GM23248 (cell line): ENCODE results near the gene B2M. TPM values are rescaled to one million over a fixed set of nuclear protein-coding genes. Genes with fewer than 3 reads are reported as not detected.

Experiments used
- DNase-seq: peaks from one replicate; pipeline ENCODE4 v3.0.0-alpha.2; 2015
- H2AFZ ChIP-seq: fragments of 200-600 bp; sonication (generic); 2 replicates; pipeline ENCODE4 v1.6.1; 2016; ENCODE audit warnings: antibody characterized with exemption
- H3F3A ChIP-seq: fragments of 200-600 bp; sonication (generic); 2 replicates; pipeline ENCODE4 v1.6.1; 2016; ENCODE audit warnings: mild to moderate bottlenecking, antibody characterized with exemption, mixed run types; ENCODE audit not compliant: insufficient read depth
- H3K27ac ChIP-seq: fragments of 200-600 bp; sonication (generic); 2 replicates; pipeline ENCODE4 v1.5.1; 2016; ENCODE audit warnings: mild to moderate bottlenecking
- H3K27me3 ChIP-seq: fragments of 200-600 bp; sonication (generic); replicated peaks from 2 replicates; pipeline ENCODE4 v1.6.1; 2016; ENCODE audit warnings: mild to moderate bottlenecking; ENCODE audit not compliant: insufficient read depth
- H3K36me3 ChIP-seq: fragments of 200-600 bp; sonication (generic); 2 replicates; pipeline ENCODE4 v1.6.1; 2016; ENCODE audit warnings: low read depth, mild to moderate bottlenecking
- H3K4me1 ChIP-seq: fragments of 200-600 bp; sonication (generic); 2 replicates; pipeline ENCODE4 v1.6.1; 2016; ENCODE audit warnings: mild to moderate bottlenecking; ENCODE audit not compliant: insufficient read depth
- H3K4me2 ChIP-seq: fragments of 200-600 bp; sonication (generic); one replicate; pipeline ENCODE4 v1.6.1; 2016; ENCODE audit warnings: mild to moderate bottlenecking; ENCODE audit not compliant: unreplicated experiment
- H3K4me3 ChIP-seq: fragments of 200-600 bp; sonication (generic); 2 replicates; pipeline ENCODE4 v1.5.1; 2016; ENCODE audit warnings: mild to moderate bottlenecking
- H3K79me2 ChIP-seq: fragments of 200-600 bp; sonication (generic); 2 replicates; pipeline ENCODE4 v1.6.1; 2016; ENCODE audit warnings: mild to moderate bottlenecking; ENCODE audit not compliant: insufficient read depth
- H3K9ac ChIP-seq: fragments of 200-600 bp; sonication (generic); 2 replicates; pipeline ENCODE4 v1.6.1; 2016; ENCODE audit warnings: mild to moderate bottlenecking
- H3K9me2 ChIP-seq: fragments of 200-600 bp; sonication (generic); 2 replicates; pipeline ENCODE4 v1.6.1; 2016; ENCODE audit warnings: mixed run types, mild to moderate bottlenecking, moderate library complexity; ENCODE audit not compliant: insufficient read depth
- H3K9me3 ChIP-seq: fragments of 200-600 bp; sonication (generic); one replicate; pipeline ENCODE4 v1.6.1; 2017; ENCODE audit warnings: low read depth
- H4K20me1 ChIP-seq: fragments of 200-600 bp; sonication (generic); 2 replicates; pipeline ENCODE4 v1.6.0; 2016; ENCODE audit not compliant: insufficient read depth
- EZH2 ChIP-seq: fragments of 200-600 bp; sonication (generic); IDR thresholded peaks from 2 replicates; pipeline ENCODE4 v1.6.1; 2018; ENCODE audit warnings: antibody characterized with exemption, mild to moderate bottlenecking; ENCODE audit not compliant: insufficient read depth, poor library complexity, severe bottlenecking
- EZH2phosphoT487 ChIP-seq: fragments of 200-600 bp; sonication (generic); IDR thresholded peaks from 2 replicates; pipeline ENCODE4 v1.6.1; 2018; ENCODE audit warnings: antibody characterized with exemption, moderate library complexity, mild to moderate bottlenecking, low read depth; ENCODE audit not compliant: insufficient read depth
- WGBS, 2 experiments: methylation state at CpG; one replicate each; pipeline ENCODE4 v1.1.6; 2015 to 2017; ENCODE audit warnings: low lambda C conversion rate in 2 of 2, low coverage in 1 of 2; ENCODE audit errors: missing lambda C conversion rate in 2 of 2; 5-methylcytosine and 5-hydroxymethylcytosine counted together
- in situ Hi-C: fragments of 300-500 bp; cut with MboI; formaldehyde crosslinking; loops from 2 replicates; pipeline ENCODE4 v1.15.0; 2020
- polyA plus RNA-seq: library from polyadenylated mRNA; unstranded; fragments of >200 nt; fragmentation: Nextera tagmentation; extraction: Ambion mirVana; gene quantifications from 2 replicates; pipeline ENCODE4 v1.2.1, GENCODE V29; 2016
- total RNA-seq: library from RNA; depleted of rRNA; stranded (reverse); fragments of >200 nt; shearing (Covaris generic); gene quantifications from 2 replicates; pipeline ENCODE4 v1.2.3, GENCODE V29; 2014

Gene B2M
- total and polyA plus RNA-seq, 2 experiments from 2014 or later = 2,442 to 3,619 TPM

DNA sequence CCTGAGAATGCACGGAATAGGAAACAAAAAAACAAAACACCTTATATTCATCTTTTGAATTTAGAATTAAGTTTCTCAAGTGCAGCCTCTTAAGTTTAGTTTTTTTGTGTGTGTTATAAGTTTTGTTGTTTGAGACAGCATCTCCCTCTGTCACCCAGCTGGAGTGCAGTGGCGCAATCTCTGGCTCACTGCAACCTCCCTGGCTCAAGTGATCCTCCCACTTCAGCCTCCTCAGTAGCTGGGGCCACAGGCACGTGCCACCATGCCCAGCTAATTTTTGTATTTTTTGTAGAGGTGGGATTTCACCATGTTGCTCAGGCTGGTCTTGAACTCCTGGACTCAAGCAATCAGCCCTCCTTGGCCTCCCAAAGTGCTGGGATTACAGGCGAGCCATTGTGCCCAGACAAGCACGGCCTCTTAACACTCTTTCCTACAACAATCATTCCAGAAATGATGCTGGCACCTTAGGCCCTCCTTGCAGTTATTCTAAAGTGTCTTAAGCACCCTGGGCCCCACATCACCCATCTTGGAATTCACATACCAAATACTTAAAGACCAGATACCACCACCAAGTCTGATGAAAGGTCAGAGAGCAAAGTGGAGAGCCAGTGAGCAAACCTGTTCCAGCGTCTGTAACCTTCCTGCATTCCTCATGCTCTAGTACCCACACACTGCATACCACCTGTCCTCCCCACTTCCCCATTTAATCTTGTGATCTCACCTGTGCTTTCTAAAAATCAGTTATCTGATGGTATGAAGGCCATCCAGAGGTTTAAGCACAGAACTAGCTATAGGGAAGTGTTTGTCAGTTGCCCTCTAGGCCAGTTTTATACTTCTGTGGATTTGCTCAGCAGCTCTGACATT is 41.0 kb upstream of the B2M start:
- Histone ChIP-seq H3K9me3 (no peaks in the 10 kb centered on the region), H3K9ac (no peak overlapping the region), H3K27ac (no peak overlapping the region), H3K4me1 (no peaks in the 10 kb centered on the region), H3K79me2 (no peaks in the 10 kb centered on the region), H4K20me1 (no peaks in the 10 kb centered on the region), H3K4me2 (no peak overlapping the region), H3K4me3 (no peak overlapping the region), H3K27me3 (no peaks in the 10 kb centered on the region), H3F3A (no peaks in the 10 kb centered on the region), H2AFZ (no peak overlapping the region), H3K36me3 (no peaks in the 10 kb centered on the region), H3K9me2 (no peaks in the 10 kb centered on the region)
- no peak for DNase-seq
- WGBS, 2 experiments = 60 to 63% methylated on average over 6 of the region's 6 CpGs
- no peak for TF ChIP-seq EZH2
- in situ Hi-C loops = no loop called here

DNA sequence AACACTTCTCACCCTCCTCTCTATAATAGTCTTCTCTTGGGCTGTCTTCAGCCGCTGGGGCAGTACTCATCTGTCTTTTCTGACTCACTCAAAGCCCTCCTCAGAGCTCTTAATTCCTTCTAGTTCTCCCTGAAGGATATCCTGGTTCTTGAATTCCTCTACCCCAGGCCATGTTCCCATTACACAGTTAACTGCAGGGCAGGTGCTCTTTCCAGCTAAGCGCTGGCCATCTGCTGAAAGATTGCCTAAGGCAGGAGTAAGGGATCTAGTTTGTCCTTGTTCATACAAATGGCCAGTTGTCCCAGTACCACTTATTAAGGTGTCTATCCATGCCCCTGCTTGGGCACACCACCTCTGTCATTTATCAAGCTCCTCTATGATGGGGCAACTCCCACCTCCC is 37.7 kb upstream of the B2M start:
- in situ Hi-C loops = no loop called here
- WGBS, 2 experiments = 68 to 70% methylated on average over 2 of the region's 2 CpGs
- no peak overlapping the region for H3K4me3 ChIP-seq
- no peak overlapping the region for H2AFZ ChIP-seq
- no peaks in the 10 kb centered on the region for H3F3A ChIP-seq
- peaks cover 7% of the 10 kb centered on the region; the same call in 1 of the 2 replicates for H3K27me3 ChIP-seq
- H3K9ac ChIP-seq = no peak overlapping the region
- no peak for DNase-seq
- H3K79me2 ChIP-seq = no peaks in the 10 kb centered on the region
- no peaks in the 10 kb centered on the region for H3K4me1 ChIP-seq
- H3K27ac ChIP-seq = no peak overlapping the region
- no peaks in the 10 kb centered on the region for H4K20me1 ChIP-seq
- H3K4me2 ChIP-seq = no peak overlapping the region
- no peaks in the 10 kb centered on the region for H3K9me2 ChIP-seq
- no peaks in the 10 kb centered on the region for H3K36me3 ChIP-seq
- TF ChIP-seq EZH2phosphoT487 = no peak
- no peak for TF ChIP-seq EZH2
- no peaks in the 10 kb centered on the region for H3K9me3 ChIP-seq

DNA sequence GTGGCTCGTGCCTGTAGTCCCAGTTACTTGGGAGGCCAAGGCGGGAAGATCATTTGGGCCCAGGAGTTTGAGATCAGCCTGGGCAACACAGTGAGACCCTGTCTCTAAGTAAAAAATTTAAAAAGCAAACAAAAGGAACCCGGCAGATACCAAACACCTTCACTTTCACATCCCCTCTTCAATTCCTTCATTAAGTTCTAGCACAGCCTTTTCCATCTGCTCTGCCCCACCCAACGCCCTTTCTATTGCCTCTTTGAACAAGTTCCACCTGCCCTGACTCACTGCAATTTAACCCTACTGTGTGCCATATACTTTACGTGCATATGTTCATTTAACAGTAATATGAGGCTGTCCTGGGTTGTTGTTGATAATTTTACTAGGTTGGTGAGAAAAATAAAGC is 35.4 kb upstream of the B2M start:
- no peaks in the 10 kb centered on the region for H3K9me3 ChIP-seq
- no peak overlapping the region for H3K4me3 ChIP-seq
- H3K27me3 ChIP-seq = peaks cover 7% of the 10 kb centered on the region; the same call in 1 of the 2 replicates
- no peaks in the 10 kb centered on the region for H3K36me3 ChIP-seq
- TF ChIP-seq EZH2phosphoT487 = no peak
- no peak for TF ChIP-seq EZH2
- WGBS, 2 experiments = 58 to 65% methylated on average over 5 of the region's 5 CpGs
- H3K9me2 ChIP-seq = no peaks in the 10 kb centered on the region
- no peak overlapping the region for H3K4me2 ChIP-seq
- H3K79me2 ChIP-seq = no peaks in the 10 kb centered on the region
- DNase-seq = no peak
- no peak overlapping the region for H2AFZ ChIP-seq
- H4K20me1 ChIP-seq = no peaks in the 10 kb centered on the region
- no peaks in the 10 kb centered on the region for H3K4me1 ChIP-seq
- no peaks in the 10 kb centered on the region for H3F3A ChIP-seq
- no peak overlapping the region for H3K9ac ChIP-seq
- in situ Hi-C loops = no loop called here
- no peak overlapping the region for H3K27ac ChIP-seq

DNA sequence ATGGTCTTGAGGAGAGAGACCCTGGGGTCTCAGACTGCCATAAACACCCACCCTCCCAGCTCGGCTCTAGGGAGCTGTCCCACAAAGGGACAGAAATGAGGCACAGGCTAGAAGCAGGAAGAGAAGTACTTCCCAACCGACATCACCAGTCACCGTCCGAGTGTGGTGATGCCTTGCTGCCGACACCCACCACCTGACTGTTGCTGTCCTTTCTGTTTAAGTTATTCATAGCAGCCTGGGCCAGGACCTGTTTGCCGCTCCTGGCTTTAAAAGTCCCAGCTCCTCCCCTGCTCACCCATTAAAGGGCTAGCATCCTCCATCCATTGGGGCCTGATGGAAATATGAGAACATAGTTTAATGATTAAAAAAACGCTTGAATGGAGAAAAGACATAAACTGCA is 34.6 kb upstream of the B2M start:
- Histone ChIP-seq H3K4me3 (no peak overlapping the region), H2AFZ (no peak overlapping the region), H4K20me1 (no peaks in the 10 kb centered on the region), H3K9ac (no peak overlapping the region), H3K27me3 (peaks cover 7% of the 10 kb centered on the region; the same call in 1 of the 2 replicates), H3K4me2 (no peak overlapping the region), H3K4me1 (no peaks in the 10 kb centered on the region), H3K79me2 (no peaks in the 10 kb centered on the region), H3K9me2 (no peaks in the 10 kb centered on the region), H3K36me3 (no peaks in the 10 kb centered on the region), H3K27ac (no peak overlapping the region), H3K9me3 (no peaks in the 10 kb centered on the region), H3F3A (no peaks in the 10 kb centered on the region)
- DNase-seq = no peak
- in situ Hi-C loops = no loop called here
- 67 to 75% methylated on average over 7 of the region's 7 CpGs for WGBS, 2 experiments
- no peak for TF ChIP-seq EZH2phosphoT487
- TF ChIP-seq EZH2 = no peak
